HPDE6-E6E7 (cell line): ENCODE data around the gene PPM1L.

Source experiments
- DNase-seq: peaks from one replicate; pipeline ENCODE4 v3.0.0; 2011; ENCODE audit warnings: missing footprints; ENCODE audit errors: extremely low spot score

The PPM1L gene

DNA sequence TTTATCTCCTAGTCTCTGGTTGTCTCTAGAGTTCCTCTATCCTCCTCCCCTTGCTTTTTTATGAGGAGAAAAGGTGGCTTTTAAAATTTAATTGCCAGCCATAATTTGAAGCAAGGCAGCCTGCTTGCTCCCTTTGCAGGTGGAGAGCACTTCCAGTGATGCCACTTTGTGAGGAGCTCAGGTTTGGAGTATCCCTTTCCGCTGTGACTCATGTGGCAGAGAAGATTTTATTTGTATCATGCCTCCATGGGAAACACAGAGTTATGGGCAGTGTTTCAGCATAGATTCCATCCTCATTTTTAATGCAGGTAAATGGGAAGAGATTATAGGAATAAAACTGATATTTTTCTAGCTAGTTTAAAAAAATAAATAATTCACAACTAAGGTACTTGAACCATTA is 7.0 kb downstream of the PPM1L start:
- no peak for DNase-seq

GRCh38 chr3:160765211-160765610 is 9.2 kb downstream of the PPM1L start:
- no peak for DNase-seq

- no peak for DNase-seq
Observed at GRCh38 chr3:160768031-160768430, 12.0 kb downstream of the PPM1L start.

GRCh38 chr3:160768918-160769317 is 12.9 kb downstream of the PPM1L start:
- no peak for DNase-seq

DNA sequence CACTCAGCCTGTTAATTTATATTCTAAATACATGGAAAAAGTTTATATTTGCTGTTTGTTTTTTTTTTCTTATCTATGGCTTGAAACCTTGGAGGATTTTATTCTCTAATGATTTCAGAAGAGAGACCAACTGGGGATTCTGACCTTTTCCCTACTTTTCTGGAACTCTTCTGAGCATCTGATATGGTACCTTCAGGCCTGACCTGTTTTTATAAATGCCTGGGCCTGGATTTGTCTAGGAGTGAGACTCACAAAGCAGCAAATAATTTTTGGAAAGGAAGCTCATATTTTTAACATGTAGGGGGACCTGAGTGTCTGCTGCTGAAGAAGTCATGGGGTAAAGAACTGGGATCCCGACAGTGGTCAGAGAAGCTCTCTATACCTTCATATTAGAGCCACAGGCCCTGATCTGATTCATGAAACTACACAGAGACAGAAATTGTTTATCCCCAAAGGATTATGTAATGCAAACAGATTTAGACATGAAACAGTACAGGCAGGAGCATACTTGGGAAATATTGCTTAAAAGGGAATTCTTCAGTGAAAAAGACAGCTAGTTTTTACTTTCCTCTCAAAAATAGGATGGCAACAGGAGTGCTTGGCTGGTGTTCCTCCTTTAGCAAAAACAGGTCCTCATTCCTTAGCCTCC is 15.9 kb downstream of the PPM1L start:
- no peak for DNase-seq

DNA sequence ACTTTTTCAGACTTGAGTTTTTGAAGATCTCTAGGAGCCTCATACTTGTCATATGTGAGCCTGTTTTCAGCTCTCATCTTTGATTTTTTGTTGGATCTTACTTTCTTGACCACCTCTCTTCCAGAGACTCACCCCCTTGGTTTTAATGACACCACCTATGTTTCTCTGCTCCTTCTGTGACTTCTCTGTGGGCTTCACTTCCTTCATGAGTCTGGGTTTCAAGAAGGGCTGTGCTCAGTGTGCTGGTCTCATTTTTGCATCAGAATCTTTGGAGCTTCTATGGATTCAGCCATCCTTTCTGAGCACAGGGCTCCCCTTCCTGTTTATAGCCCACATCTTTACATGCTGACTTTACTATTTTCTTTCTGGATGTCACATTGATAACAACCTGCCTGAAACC is 17.7 kb downstream of the PPM1L start:
- DNase-seq, result no peak

- DNase-seq, result no peak
Observed at GRCh38 chr3:160774172-160774571, 18.1 kb downstream of the PPM1L start.

DNA sequence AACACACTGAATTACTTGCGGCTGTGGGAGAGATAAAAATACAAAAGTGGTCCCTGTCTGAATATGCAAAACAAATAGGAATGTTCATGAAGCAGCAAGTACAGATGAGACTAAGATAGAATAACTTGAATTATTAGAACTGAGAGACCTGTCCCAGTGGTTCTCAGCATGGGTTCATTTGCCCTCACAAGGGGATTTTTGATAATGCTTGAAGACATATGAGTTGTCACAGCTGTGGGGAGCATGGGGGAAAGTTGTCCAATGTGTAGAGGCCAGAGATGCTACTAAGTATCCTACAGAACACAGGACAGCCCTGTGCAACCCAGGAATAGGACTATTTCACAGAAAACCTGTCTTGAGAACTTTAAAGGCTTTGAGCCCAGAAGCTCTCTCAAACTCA is 22.4 kb downstream of the PPM1L start:
- DNase-seq, result no peak

GRCh38 chr3:160779040-160779439 is 23.0 kb downstream of the PPM1L start:
- no peak for DNase-seq

GRCh38 chr3:160780245-160780644 is 24.2 kb downstream of the PPM1L start:
- DNase-seq, result no peak

DNA sequence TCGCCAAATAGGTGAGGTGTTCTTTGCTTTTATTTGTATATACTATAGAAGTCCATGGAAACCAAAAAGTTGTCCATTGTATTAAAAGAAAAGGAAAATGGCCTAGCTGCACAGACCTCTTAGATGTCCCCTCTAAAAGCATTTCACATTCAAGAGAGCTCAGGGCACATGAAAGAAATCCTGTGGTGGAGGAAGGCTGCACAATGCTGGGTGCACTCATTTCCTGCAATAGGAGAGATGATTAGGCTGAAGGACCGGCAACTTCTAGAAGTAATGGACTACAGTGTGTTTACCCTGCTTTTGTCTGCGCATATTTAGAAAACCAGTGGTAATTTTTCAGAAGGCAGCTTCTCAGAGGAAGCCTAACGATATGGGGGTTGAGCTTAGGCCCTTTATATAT is 25.4 kb downstream of the PPM1L start:
- DNase-seq, result no peak

- no peak for DNase-seq
Observed at GRCh38 chr3:160781863-160782262, 25.8 kb downstream of the PPM1L start.

DNA sequence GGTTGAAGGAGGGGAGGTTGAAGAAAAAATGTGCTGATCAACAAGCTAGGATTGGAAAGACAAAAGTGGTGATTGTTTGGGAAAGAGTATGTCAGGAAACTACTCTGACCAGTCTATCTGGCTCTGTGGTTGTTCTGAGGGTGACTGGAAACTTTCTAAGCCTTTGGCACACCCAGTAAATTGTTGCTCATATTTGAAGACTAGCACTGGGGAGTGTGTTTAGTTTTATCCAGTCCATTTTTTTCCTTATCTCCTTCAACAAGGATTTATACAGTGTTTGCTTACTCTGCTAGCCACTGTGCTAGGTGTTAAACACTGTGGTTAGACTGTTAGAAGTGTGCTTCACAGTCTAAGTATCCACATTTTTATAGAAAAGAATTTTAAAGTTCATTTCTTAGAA is 28.8 kb downstream of the PPM1L start:
- DNase-seq, result peak; percentile 23

- no peak for DNase-seq
Observed at GRCh38 chr3:160790726-160791125, 34.7 kb downstream of the PPM1L start.

DNA sequence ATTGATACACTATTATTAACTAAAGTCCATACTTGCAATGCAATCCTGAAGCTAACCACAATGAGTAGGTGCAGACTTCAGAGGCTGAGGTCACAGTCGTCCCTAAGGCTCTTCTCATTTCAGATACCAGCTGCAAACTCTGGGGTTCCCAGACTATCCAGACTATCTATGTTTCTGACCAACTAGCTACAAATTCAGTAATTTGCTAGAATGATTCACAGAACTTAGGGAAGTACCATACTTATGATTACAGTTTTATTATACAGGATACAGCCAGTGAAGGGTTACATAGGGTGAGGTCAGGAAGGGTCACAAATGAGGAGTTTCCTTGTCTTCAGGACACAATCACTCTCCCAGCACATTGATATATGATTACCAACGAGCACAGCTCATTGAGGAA is 36.5 kb downstream of the PPM1L start:
- DNase-seq, result no peak

GRCh38 chr3:160793722-160794252 is 37.8 kb downstream of the PPM1L start:
- DNase-seq, result no peak

DNA sequence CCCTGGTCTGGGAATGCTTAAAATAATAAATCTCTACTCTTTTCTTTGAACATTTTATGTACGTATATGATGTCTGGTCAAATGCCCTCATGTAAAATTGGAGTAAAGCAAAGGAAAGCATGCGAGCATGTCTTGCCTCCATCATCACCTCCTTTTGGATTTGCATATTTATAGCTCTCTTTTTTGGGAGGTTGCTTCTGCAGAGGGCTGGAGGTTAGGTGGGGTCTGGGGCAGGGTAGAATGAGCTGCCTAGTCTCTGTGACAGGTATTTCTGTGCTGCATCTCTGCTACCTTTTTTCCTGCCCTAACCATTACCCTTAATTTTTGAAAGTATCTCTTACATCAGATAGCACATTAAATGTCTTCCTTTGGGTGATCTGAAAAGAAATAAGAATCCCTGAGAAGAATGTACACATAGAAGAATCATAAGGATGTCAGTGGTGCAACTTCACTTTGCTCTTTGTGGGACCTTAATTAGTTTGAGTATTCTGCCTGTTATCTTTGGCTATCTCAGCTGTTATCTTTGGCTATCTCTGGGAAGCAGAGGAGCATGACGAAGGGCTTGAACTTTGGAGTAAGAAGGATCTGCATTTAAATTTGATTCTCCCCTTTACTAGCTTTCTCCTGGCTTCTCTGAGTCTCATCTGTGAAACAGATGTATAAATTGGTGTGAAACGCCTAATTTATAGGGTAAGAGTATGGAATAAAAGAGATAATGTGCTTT is 40.2 kb downstream of the PPM1L start:
- DNase-seq, result no peak

GRCh38 chr3:160796813-160797164 is 40.8 kb downstream of the PPM1L start:
- DNase-seq, result no peak

GRCh38 chr3:160797356-160797755 is 41.3 kb downstream of the PPM1L start:
- no peak for DNase-seq

DNA sequence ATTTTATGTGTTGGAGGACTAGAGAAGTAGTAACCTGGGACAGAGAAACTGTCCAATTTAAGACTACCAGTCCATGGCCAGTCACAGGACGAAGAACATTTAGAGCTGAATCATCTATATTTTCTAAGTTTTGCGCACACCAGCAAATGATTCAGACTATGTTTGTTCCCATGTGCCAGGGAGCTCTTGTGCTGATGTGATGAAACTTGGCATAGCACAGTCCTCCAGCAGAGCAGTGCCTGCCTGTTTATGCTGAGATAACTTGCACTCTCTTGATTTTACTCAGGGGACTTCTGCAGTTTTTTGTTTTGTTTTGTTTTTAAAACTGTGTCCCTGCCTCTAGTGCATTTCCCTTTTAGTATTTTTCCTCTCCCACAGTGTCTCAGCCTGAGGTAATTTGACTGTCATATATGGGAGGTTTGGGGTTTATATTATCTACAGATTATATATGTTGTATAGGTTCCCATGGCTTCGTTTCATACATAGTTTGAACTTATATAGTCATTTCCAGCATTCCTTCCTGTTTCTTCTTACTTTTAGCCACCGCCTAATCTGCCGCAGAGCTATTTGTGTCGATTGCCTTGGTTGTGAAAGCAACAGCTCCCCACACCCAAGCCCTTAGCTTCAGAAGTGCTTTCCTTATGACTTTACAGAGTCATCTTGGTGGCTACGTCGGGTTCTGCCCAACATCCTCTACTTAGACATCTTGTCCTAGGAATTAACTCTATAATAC is 45.5 kb downstream of the PPM1L start:
- DNase-seq, result no peak

GRCh38 chr3:160804762-160805161 is 48.7 kb downstream of the PPM1L start:
- DNase-seq, result no peak

GRCh38 chr3:160806094-160806493 is 50.1 kb downstream of the PPM1L start:
- DNase-seq, result no peak

DNA sequence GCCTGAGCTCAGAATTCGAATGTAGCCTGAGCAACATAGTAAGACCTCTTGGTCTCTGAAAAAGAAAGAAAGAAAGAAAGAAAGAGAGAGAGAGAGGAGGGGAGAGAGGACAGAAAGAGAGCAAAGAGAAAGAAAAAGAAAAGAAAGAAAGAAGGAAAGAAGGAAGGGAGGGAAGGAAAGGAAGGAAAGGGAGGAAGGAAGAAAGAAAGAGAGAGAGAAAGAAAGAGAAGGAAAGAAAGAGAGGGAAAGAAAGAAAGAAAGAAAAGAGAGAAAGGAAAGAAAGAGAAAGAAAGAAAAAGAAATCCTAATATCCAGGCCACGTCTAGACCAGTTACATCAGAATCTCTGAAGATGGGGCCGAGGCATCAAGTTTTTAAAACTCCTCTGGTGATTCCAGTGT is 50.7 kb downstream of the PPM1L start:
- DNase-seq, result no peak
